ENCODE measurements around the gene PCDH15.

PCDH15 gene

GRCh38 chr10:54342058-54342457 lies 459.0 kb downstream of the PCDH15 start:
- no peak for FAIRE-seq

- FAIRE-seq = no peak
These were observed 465.7 kb downstream of the PCDH15 start for GRCh38 chr10:54335296-54335695.

GRCh38 chr10:54319341-54319740 lies 481.7 kb downstream of the PCDH15 start:
- FAIRE-seq = no peak

- no peak for FAIRE-seq
These were observed 482.6 kb downstream of the PCDH15 start for GRCh38 chr10:54318470-54318869.

- no peak for FAIRE-seq
These were observed 486.6 kb downstream of the PCDH15 start for GRCh38 chr10:54314430-54314829.

- FAIRE-seq = no peak
These were observed 516.4 kb downstream of the PCDH15 start for GRCh38 chr10:54284526-54285193.

- FAIRE-seq = no peak
These were observed 519.0 kb downstream of the PCDH15 start for GRCh38 chr10:54282012-54282411.

GRCh38 chr10:54266395-54266794 lies 534.6 kb downstream of the PCDH15 start:
- no peak for FAIRE-seq

- no peak for FAIRE-seq
These were observed 538.3 kb downstream of the PCDH15 start for GRCh38 chr10:54262726-54263125.

GRCh38 chr10:54259104-54259503 lies 541.9 kb downstream of the PCDH15 start:
- FAIRE-seq = no peak

GRCh38 chr10:54234832-54235231 lies 566.2 kb downstream of the PCDH15 start:
- FAIRE-seq = no peak

GRCh38 chr10:54203401-54203800 lies 597.6 kb downstream of the PCDH15 start:
- FAIRE-seq = no peak

GRCh38 chr10:54198051-54198450 lies 603.0 kb downstream of the PCDH15 start:
- FAIRE-seq = no peak

- FAIRE-seq = no peak
These were observed 606.2 kb downstream of the PCDH15 start for GRCh38 chr10:54194806-54195205.

GRCh38 chr10:54159924-54160323 lies 641.1 kb downstream of the PCDH15 start:
- no peak for FAIRE-seq

- FAIRE-seq = no peak
These were observed 652.5 kb downstream of the PCDH15 start for GRCh38 chr10:54148508-54148907.

GRCh38 chr10:54139819-54140428 lies 661.1 kb downstream of the PCDH15 start:
- peak; percentile 15 for FAIRE-seq

- FAIRE-seq = no peak
These were observed 663.6 kb downstream of the PCDH15 start for GRCh38 chr10:54137396-54137795.

GRCh38 chr10:54133203-54133602 lies 667.8 kb downstream of the PCDH15 start:
- no peak for FAIRE-seq

GRCh38 chr10:54131833-54132232 lies 669.2 kb downstream of the PCDH15 start:
- no peak for FAIRE-seq

GRCh38 chr10:54130394-54130793 lies 670.6 kb downstream of the PCDH15 start:
- no peak for FAIRE-seq

- FAIRE-seq = no peak
These were observed 675.8 kb downstream of the PCDH15 start for GRCh38 chr10:54125098-54125747.

- FAIRE-seq = no peak
These were observed 676.7 kb downstream of the PCDH15 start for GRCh38 chr10:54124209-54124885.

- FAIRE-seq = no peak
These were observed 680.2 kb downstream of the PCDH15 start for GRCh38 chr10:54120806-54121205.

All from TTC549 (cell line).